ENCODE measurements around the gene BANP.
"Not testable (repeated sequence)": the region's sequence is repeated elsewhere in the genome, so short reads cannot be mapped to it uniquely, and the experiment has no call there.

GRCh38 chr16:88094253-88094575 lies 143.0 kb downstream of the BANP start:
- not testable (repeated sequence) for TF ChIP-seq EZH2 (IDR thresholded peaks at IDR 0.05; ENCODE audit: insufficient read depth, poor library complexity, severe bottlenecking); EZH2phosphoT487 (IDR thresholded peaks at IDR 0.05; ENCODE audit: insufficient read depth, low read depth)

All from GM23248 (cell line).